MG63 (cell line): ENCODE measurements around the gene NEUROG2. TPM values are rescaled to one million over a fixed set of nuclear protein-coding genes. Genes with fewer than 3 reads are reported as not detected.
"Not testable (repeated sequence)": the region's sequence is repeated elsewhere in the genome, so short reads cannot be mapped to it uniquely, and the experiment has no call there.

Experiments used
- DNase-seq: peaks from one replicate; pipeline ENCODE4 v3.0.0-alpha.2; 2020
- H3K27me3 ChIP-seq: fragments of 250-450 bp; sonication (Bioruptor Pico); 2 replicates; pipeline ENCODE4 v1.5.1; 2020; ENCODE audit warnings: mild to moderate bottlenecking, moderate library complexity
- H3K36me3 ChIP-seq: fragments of 250-450 bp; sonication (Bioruptor Pico); 2 replicates; pipeline ENCODE4 v1.5.1; 2020; ENCODE audit warnings: mild to moderate bottlenecking, moderate library complexity
- H3K4me3 ChIP-seq: fragments of 250-450 bp; sonication (Bioruptor Pico); 2 replicates; pipeline ENCODE4 v1.5.1; 2020; ENCODE audit warnings: mild to moderate bottlenecking, moderate library complexity
- H3K9me3 ChIP-seq: fragments of 250-450 bp; sonication (Bioruptor Pico); 2 replicates; pipeline ENCODE4 v1.5.1; 2020; ENCODE audit warnings: mild to moderate bottlenecking, moderate library complexity
- total RNA-seq: library from RNA; depleted of rRNA; stranded (reverse); fragments of >200 nt; shearing (Covaris generic); gene quantifications from 2 replicates; pipeline ENCODE4 v1.2.3, GENCODE V29; 2014; ENCODE audit warnings: low replicate concordance

The NEUROG2 gene
- total RNA-seq, 1 experiment from 2014 or later: not detected

DNA sequence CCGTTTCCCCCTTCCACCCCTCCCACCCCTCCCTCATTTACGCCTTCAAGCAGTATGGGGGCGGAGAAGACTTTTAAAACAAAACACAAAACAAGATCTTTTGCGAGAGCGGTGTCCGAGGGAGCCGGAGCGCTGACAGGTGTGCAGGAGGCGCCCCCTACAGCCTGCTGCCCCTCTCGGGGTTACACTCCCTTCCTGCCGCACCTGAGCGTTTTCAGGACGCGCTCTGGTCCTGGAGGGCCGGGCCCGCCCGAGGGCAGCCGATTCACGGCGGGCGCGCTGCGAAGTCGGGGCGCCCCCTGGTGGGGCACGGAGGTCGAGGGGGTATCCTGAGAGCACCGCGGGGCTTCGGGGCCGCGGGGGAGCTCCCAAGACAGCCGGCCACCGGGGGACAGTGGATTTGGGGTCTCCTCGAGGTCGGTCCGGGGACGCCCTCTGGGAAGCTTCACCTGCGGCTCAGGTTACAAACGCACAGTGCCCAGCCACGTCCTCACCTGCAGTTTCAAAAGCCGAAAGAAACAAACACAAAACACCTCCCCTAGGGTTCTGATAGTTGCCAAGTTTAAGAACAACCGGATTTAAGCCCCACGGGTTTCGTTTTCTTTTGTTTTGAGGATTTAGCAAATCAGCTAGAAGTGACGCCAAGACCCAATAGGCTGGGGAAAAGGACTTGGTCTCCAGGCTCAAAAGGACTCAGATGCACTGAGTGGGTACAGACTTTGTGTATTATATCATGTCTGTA is 8.0 kb upstream of the NEUROG2 start:
- peak overlapping the region; percentile 36 for H3K4me3 ChIP-seq
- H3K36me3 ChIP-seq: no peaks in the 10 kb centered on the region
- peak; percentile 29 for DNase-seq
- H3K9me3 ChIP-seq: no peaks in the 10 kb centered on the region
- peaks cover 22% of the 10 kb centered on the region for H3K27me3 ChIP-seq

GRCh38 chr4:112523008-112523721 is 7.2 kb upstream of the NEUROG2 start:
- no peaks in the 10 kb centered on the region for H3K36me3 ChIP-seq
- peak overlapping the region; percentile 36 for H3K4me3 ChIP-seq
- peaks cover 30% of the 10 kb centered on the region for H3K27me3 ChIP-seq
- peak; percentile 59 for DNase-seq
- H3K9me3 ChIP-seq: no peaks in the 10 kb centered on the region

DNA sequence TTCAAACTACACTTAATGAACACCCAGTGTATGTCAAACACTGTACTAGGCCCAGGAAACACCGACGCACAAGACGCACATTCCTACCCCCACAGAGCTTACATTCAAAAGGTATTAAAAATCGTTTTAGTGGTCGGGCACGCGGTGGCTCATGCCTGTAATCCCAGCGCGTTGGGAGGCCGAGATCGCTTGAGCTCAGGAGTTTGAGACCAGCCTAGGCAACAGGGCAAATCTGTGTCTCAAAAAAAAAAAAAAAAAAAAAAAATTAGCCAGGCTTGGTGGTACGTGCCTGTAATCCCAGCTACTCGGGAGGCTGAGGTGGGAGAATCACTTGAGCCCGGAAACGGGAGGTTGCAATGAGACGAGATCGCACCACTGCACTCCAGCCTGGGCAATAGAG is 6.5 kb upstream of the NEUROG2 start:
- DNase-seq: not testable (repeated sequence)

DNA sequence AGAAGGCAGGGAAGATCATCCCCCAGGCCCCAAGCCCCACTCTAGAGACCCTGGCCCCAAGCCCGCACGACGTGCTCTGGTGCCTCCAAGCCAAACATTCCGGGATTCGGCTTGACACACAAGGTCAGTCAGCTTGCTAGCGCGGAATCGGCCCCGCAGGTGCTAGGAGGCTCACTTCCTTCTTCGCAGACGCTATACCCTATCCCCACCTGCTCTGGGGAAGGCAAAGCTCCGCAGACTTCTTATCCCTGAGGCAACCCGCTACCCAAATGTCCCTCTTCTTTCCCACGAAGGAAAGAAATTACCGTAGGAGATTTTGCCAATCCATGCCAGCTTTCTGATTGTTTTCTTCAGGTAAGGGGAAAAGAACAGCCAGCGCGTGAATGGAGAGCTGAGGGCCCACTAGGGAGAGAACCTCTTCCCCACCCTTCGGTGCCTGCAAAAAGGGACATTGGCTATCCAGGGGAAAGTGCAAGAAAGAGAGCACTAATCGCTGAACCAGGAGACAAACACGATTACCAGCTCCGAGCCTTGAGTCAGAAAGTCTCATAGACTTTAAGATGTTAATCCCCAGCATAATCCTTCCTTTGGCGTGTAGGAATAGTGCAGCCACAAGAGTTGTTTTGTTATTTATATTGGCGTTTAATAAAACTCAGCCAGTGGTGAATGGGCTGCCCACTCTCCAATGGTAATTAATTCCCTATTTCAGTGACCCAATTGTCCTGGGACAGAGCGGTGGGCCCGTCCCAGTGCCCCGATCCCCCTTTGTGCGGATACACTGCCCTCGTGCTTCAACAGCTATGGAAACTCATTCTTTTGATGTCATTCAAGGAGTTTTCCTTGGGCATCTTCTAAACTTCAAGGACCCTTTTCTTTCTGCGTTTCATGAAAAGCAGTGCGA is 5.4 kb upstream of the NEUROG2 start:
- Histone ChIP-seq H3K9me3 (no peaks in the 10 kb centered on the region), H3K4me3 (no peak overlapping the region), H3K27me3 (peaks cover 46% of the 10 kb centered on the region), H3K36me3 (no peaks in the 10 kb centered on the region)
- DNase-seq: no peak

More for the DNA sequence above, 6.5 kb upstream of the NEUROG2 start:
- H3K4me3 ChIP-seq, H3K36me3 ChIP-seq, H3K9me3 ChIP-seq: not testable (repeated sequence)
- H3K27me3 ChIP-seq: peaks cover 37% of the 10 kb centered on the region

- Histone ChIP-seq H3K27me3 (peaks cover 48% of the 10 kb centered on the region), H3K4me3 (no peak overlapping the region), H3K36me3 (no peaks in the 10 kb centered on the region), H3K9me3 (no peaks in the 10 kb centered on the region)
- no peak for DNase-seq
Measured at GRCh38 chr4:112520598-112521122, 4.7 kb upstream of the NEUROG2 start.

GRCh38 chr4:112519689-112520597 is 4.0 kb upstream of the NEUROG2 start:
- Histone ChIP-seq H3K4me3 (no peak overlapping the region), H3K9me3 (no peaks in the 10 kb centered on the region), H3K36me3 (no peaks in the 10 kb centered on the region), H3K27me3 (peaks cover 51% of the 10 kb centered on the region)
- DNase-seq: no peak

DNA sequence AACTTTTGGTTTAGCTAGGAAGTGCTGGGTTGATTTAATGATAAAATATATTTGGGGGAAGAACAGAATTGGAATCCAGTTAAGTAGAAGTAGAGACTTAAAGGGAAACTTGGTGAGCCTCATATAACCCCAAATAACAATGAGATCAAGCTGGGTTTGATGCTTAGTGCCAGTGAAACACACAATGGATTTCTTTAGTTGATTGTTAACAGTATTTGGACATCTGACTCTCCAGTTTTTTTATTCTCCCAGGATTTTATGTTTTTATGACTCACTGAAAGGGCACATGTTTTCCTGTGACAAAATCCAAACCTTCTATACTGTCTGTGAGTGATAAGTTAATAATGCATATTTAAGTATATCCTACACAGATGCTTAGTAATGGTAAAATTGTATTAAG is 2.7 kb upstream of the NEUROG2 start:
- Histone ChIP-seq H3K36me3 (no peaks in the 10 kb centered on the region), H3K9me3 (no peaks in the 10 kb centered on the region), H3K27me3 (peaks cover 63% of the 10 kb centered on the region), H3K4me3 (no peak overlapping the region)
- no peak for DNase-seq

DNA sequence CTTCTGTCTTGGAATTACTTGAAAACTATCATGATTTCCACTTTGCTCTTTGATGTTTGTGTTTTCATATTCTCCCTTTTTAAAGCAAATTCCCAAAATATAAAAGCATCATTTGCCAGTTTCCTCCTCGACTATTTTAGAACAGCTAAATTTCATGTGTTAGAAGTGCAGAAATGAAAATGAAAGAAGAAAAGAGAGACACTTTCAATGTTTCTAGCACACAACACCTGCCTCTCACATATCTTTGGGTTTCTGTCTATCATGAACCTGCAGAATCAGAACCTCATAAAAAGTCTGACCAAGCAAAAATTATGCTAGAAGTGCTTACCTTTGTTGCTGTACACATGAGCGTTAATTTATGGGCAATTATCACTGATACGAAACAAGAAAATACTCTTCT is 1.9 kb upstream of the NEUROG2 start:
- Histone ChIP-seq H3K4me3 (no peak overlapping the region), H3K9me3 (no peaks in the 10 kb centered on the region), H3K36me3 (no peaks in the 10 kb centered on the region), H3K27me3 (peaks cover 69% of the 10 kb centered on the region)
- DNase-seq: no peak

DNA sequence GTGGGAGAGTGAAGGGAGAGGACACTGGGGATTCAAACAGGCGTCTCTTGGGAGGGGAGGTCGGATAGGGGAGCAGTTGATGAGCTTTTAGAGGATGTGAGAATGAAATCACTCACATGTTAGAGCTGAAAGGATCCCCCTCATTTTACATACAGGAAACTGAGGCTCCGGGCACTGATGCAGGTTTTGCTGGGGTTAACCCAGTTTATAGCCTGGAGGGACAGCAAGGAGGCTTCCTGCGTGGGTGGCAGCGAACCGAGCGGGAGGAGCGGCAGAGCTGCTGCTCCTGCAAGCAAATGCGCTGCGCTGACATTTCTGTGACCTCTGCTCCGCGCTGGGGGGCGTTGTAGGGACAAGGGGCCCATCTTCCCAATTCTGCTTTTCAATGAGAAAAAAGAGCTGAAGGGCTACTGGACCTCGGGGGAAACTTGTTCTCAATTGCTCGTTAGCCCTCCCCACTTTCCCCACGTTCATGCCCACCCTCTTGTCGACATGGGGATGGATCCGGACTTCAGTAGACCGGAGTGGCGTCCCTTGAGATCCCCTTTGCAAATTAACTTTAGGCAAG is 1.2 kb upstream of the NEUROG2 start:
- no peak for DNase-seq

DNA sequence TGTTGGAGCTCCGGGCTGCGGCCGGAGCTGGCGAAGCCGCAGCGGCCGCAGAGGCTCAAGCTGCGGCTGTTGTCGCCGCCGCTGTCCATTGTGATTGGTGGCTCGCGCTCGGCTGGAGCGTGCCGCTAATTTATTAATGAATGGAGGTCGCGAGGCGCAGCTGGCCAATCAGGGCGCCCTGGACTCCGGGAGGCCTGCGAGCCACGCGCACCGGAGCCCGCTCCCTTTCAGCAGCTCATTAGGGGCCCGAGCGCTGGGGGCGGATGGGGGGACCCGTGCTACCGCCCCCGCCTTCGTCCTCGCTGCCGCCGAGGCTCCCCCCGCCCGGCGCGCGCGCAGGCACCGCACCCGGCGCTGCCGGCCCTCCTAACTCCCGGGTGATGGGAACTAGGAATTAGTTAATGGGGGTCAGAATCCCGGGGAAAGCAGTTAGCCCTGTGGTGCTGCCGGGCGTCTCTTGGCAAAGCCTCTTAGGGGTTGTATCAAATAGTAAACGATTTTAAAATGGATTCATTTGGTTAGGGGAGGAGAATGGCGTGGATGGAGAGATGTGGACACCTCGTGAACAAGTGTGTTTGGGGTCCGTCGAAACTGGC is 589 bp upstream of the NEUROG2 start:
- H3K27me3 ChIP-seq: peaks cover 69% of the 10 kb centered on the region
- H3K4me3 ChIP-seq: no peak overlapping the region
- no peaks in the 10 kb centered on the region for H3K36me3 ChIP-seq
- H3K9me3 ChIP-seq: no peaks in the 10 kb centered on the region
- DNase-seq: no peak

More for the DNA sequence above, 1.2 kb upstream of the NEUROG2 start:
- H3K36me3 ChIP-seq: no peaks in the 10 kb centered on the region
- no peaks in the 10 kb centered on the region for H3K9me3 ChIP-seq
- peaks cover 73% of the 10 kb centered on the region for H3K27me3 ChIP-seq
- no peak overlapping the region for H3K4me3 ChIP-seq

GRCh38 chr4:112515198-112516065 is 548 bp downstream of the NEUROG2 start:
- peak; percentile 22 for DNase-seq
- no peaks in the 10 kb centered on the region for H3K36me3 ChIP-seq
- peaks cover 62% of the 10 kb centered on the region for H3K27me3 ChIP-seq
- no peaks in the 10 kb centered on the region for H3K9me3 ChIP-seq
- peak overlapping the region; percentile 41 for H3K4me3 ChIP-seq

GRCh38 chr4:112514647-112515197 is 1.3 kb downstream of the NEUROG2 start:
- Histone ChIP-seq H3K4me3 (peak overlapping the region; percentile 41; the same call in 1 of the 2 replicates), H3K27me3 (peaks cover 58% of the 10 kb centered on the region), H3K36me3 (no peaks in the 10 kb centered on the region), H3K9me3 (no peaks in the 10 kb centered on the region)
- peak; percentile 15 for DNase-seq

DNA sequence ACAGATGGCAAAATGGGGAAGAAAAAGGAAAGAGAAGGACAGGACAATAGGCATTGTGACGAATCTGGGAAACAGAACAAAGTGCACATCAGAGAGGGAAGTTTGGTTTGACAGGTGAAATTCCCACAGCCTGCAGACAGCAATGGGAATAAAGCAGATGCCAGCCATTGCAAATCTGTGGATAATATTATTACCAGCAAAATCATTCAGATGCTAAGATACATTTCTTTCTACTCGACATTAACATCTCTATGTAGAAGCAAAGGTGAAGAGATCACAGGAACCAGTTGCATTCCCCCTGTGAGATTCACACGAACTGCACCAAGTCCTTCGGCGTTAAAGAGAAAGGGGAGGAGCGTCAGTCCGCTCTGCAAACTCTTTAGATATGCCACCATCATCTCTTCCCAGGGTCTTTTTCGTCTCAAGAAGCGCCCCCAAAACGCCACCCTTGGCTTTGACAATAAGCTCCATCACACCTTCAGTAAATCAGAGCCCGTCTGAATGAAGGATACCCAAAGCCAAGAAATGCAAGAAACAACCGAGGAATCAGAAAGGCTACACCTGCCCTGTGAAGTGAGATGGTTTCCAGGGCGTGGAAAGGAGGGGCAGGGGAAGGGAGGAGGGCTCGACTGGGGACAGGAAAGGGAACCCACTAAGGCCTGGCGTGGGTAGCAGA is 1.9 kb downstream of the NEUROG2 start:
- Histone ChIP-seq H3K36me3 (no peaks in the 10 kb centered on the region), H3K4me3 (no peak overlapping the region), H3K9me3 (no peaks in the 10 kb centered on the region), H3K27me3 (peaks cover 60% of the 10 kb centered on the region)
- no peak for DNase-seq

DNA sequence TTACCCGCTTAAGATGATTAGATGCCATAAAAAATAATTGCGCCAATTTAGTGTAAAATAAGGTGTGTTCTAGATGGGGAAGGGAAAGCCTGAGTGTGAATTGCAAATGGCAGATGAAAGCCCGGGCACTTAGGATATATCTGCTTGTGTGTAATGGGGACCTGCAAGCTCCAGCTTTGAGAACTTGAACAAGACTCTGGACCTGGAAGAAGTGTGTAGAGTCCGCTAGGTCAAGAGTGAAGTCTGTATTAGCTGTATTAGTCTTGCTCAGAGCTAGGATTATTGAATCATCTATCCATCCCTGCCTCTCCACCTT is 4.2 kb downstream of the NEUROG2 start:
- Histone ChIP-seq H3K27me3 (peaks cover 46% of the 10 kb centered on the region), H3K9me3 (no peaks in the 10 kb centered on the region), H3K4me3 (no peak overlapping the region), H3K36me3 (no peaks in the 10 kb centered on the region)
- DNase-seq: no peak
